GM21528 (cell line): ENCODE measurements around the gene NDEL1.

Source experiments
- ATAC-seq: cut with Tn5 transposase; IDR thresholded peaks from one replicate; pipeline ENCODE4 v1.9.1; 2021; ENCODE audit warnings: mild to moderate bottlenecking, moderate library complexity; ENCODE audit not compliant: unreplicated experiment, low FRiP score

Gene NDEL1

DNA sequence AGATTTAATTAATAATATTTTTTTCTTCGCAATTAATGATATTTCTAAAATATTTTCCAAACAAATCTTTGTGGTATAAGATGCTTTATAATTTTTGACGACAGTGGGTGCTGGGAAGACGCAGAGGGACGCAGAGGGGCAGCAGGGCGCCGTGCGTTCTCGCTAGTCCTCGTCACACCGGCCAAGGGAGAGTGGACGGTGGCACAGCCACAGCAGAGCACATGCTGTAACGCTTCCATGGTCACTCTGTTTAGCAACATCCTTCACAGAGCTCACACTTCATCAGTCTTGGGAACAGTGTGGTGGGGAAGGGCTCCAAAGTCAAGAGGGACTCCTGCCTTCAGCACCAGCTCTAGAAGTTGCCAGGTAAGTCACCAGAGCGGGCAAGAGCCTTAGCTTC is 60.4 kb downstream of the NDEL1 start:
- no peak for ATAC-seq

DNA sequence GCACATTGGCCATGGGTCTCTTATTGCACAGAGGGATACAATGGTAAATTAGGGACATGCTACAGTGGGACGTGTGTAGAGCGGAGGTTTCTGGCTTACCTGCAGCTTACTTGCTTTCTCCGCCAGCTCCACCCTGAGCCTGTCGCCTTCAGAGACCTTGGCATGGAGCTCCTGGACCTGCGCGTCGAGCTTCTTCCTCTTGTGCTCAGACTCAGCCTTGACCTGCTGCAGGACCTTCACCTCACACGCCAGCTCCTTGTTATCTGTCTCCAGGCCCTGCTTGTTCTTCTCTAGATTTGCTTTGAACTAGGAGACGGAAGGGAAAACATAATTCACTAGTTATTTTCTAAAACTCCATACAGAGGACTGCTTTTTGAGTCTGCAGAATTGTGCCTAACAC is 63.5 kb downstream of the NDEL1 start:
- ATAC-seq = no peak

DNA sequence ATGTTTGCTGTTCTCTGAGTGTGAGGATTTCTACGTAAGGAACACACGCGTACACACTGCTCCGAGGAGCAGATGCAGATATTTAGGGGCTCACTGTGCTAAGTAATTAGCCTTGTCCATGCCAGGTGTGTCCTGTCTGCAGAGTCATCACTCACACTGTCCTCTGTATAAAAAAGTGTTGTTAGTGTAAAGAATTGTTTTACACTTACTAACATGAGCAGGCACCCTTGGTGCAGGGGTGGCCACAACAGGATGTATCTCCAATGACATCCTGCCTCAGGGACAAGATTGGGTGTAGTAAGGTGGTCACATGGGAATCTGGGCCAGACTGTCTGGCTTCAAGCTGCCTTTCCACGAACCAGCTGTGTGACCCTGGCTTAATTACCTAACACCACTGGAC is 63.9 kb downstream of the NDEL1 start:
- ATAC-seq = no peak

DNA sequence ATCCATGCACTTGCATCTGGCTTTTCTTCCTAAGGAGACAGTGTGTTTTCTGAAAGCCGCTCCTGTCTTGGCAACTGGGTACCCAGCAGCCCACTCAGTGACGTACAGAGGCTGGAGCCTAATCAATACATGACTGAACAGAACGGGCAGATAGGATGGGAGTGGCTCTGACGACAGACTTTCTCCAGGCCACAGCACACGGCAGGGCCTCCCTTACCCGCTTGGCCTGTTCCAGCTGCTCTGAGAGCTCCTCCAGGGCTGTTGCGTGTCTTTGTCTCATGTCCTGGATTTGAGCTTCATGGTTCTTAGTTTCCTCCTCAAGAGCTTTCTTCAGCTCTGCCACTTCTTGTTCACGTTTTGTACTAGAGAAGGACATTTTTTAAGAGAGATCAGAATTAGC is 64.9 kb downstream of the NDEL1 start:
- no peak for ATAC-seq

DNA sequence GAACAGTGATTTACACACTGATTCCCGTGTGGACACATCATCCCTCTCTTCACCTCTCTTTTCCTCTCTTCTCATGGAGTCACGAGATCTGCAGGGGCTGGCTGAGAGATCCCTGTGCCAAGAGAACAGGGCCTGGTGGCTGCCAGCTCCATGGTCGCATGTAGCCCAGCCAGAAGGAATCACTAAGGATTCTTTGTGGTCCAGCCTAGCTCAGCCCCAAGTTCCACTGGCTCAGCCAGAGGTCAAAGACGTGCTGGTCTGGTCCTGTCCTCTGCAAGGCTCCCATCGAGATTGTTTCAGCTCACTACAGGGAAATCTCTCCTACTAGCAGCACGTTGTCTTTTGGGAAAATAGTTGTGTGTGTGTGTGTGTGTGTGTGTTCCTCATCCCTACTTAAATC is 66.4 kb downstream of the NDEL1 start:
- ATAC-seq = no peak

DNA sequence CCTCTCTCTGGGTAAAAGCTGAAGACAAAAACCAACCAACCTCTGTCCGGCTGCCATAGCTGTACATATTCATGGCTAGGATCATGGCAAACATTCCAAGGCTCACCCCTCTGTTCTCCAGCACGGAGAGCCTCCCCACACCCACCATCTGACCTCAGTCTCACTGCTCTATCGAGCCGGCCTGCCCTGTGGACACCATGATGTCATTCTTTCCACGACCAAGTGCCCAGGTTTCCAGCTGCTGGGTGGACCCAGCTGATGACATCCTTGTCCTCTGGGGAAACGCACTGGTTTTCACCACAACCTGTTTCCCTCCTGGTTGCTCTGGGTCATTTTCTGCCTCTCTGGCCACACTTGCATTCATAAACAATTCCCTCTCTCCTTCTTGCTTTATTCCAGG is 67.7 kb downstream of the NDEL1 start:
- no peak for ATAC-seq

DNA sequence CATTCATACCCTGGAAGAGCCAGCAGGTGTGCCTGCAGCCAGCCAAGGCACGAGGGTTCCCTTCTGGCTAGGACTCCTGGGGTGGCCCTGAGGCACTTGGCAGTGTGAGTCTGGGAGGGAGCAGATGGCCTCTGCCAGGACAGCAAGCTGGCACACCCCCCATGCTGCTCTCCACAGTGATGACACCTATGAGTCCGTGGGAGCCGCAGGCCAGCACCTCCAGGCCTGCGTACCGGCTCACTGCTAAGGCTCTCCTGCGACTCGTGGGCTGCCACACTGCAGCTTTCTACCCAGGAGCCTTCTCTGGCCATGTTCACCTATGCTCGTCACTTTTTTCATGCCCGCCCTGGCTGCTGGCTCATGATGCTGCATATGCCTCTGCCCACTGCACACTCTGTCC is 68.1 kb downstream of the NDEL1 start:
- no peak for ATAC-seq

DNA sequence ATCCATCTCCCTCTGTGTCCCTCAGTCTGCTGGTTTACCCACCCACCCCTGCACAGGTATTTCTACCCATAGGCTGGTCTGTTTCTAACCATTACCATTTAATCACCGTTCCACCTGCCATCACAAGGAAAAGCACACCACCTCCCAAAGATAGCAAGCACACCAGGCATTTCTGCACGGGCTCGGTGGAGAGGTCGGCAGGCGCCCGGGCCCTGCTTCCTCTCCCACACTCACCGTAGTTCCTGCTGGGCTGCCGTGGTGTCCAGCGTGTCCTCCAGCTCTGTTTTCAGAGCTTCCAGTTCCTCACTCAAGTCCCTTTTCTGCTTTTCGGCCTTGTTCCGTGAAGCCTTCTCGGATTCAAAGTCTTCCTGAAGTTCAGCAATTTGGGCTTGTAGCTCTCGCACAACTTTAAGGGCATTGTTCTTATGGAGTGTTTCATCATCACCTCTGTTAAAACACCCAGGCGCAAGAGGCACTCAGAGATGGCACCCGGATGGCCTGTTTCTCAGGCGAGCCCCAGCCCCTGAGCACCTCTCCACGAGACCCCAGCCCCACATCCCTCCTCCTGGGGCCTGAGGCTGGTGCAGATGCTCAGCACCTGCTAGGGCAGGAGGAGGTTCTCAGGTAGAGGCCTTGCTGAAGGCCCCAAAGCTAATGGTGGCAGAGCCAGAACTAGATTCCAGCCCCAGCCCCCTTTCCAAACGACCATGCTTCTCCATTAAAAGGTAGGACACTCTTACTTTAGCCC is 69.0 kb downstream of the NDEL1 start:
- no peak for ATAC-seq

DNA sequence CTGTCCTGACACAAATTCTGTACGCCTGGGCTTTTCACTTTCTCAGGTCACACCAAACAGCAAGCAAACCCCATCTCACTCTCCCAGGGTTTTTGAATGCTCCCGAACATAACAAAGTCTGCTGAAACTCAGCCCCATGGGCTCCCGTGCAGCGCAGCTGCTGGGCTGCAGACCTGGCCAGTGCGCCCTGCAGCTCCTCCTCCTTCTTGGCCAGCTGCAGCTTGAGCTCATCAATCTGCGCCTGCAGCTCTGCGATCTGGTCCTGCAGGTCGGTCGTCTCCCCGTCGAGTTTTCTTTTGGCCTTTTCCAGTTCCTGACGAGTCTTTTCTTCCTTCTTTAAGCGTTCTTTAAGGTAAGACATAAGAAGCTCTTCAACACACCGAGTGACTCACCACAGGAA is 70.5 kb downstream of the NDEL1 start:
- ATAC-seq = no peak

DNA sequence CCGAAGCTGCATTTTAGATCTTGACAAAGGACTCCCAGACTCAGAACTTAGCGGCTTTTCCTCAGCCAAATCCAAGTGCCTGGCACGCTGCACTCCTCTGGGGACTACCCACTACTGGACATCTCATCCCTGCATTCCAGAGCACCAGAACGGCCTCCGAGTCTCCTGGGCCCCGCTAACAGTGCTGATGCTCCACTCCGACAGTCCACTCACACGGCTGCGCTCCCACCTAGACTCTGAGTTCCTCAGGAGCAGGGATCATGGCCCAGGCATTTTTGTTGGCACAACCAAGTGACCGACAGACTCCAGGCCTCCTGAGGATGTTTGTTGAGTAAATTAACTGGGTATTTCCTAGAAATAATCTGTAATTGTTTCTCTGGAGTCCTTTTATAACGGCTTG is 79.1 kb downstream of the NDEL1 start:
- no peak for ATAC-seq
